Panc1 (cell line): ENCODE results near the gene PDZK1IP1. TPM values are rescaled to one million over a fixed set of nuclear protein-coding genes. Genes with fewer than 3 reads are reported as not detected.

Experiments
- total RNA-seq: library from RNA; stranded (reverse); gene quantifications from one replicate; pipeline ENCODE4 v1.2.1, GENCODE V29; 2021; ENCODE audit not compliant: unreplicated experiment

Gene PDZK1IP1
- total RNA-seq, 1 experiment from 2014 or later = not detected

Other genes starting within 250 kb of the PDZK1IP1 start
- gene CYP4A11, start 248.6 kb downstream of the PDZK1IP1 start, total RNA-seq = not detected
- gene CYP4X1, start 166.4 kb downstream of the PDZK1IP1 start, total RNA-seq = 1.3 TPM
- gene CYP4Z1, start 122.8 kb downstream of the PDZK1IP1 start, total RNA-seq = not detected
- gene CYP4A22, start 52.6 kb downstream of the PDZK1IP1 start, total RNA-seq = not detected
- gene TAL1, start 42.2 kb upstream of the PDZK1IP1 start, total RNA-seq = 0.05 TPM
- 31.6 TPM for gene STIL, start 124.1 kb upstream of the PDZK1IP1 start, total RNA-seq
- gene CMPK1, start 143.8 kb upstream of the PDZK1IP1 start, total RNA-seq = 85.1 TPM
- 0.46 TPM for gene FOXE3, start 226.2 kb upstream of the PDZK1IP1 start, total RNA-seq
- gene FOXD2, start 248.0 kb upstream of the PDZK1IP1 start, total RNA-seq = 2.2 TPM